ENCODE measurements around the gene MT1X. TPM values are rescaled to one million over a fixed set of nuclear protein-coding genes. Genes with fewer than 3 reads are reported as not detected.

Gene MT1X
- polyA plus RNA-seq (2013, experiment 1 of 2; ENCODE audit: insufficient read length) = 16.2 TPM
- polyA plus RNA-seq (2013, experiment 2 of 2; ENCODE audit: insufficient read length) = 19.5 TPM

DNA sequence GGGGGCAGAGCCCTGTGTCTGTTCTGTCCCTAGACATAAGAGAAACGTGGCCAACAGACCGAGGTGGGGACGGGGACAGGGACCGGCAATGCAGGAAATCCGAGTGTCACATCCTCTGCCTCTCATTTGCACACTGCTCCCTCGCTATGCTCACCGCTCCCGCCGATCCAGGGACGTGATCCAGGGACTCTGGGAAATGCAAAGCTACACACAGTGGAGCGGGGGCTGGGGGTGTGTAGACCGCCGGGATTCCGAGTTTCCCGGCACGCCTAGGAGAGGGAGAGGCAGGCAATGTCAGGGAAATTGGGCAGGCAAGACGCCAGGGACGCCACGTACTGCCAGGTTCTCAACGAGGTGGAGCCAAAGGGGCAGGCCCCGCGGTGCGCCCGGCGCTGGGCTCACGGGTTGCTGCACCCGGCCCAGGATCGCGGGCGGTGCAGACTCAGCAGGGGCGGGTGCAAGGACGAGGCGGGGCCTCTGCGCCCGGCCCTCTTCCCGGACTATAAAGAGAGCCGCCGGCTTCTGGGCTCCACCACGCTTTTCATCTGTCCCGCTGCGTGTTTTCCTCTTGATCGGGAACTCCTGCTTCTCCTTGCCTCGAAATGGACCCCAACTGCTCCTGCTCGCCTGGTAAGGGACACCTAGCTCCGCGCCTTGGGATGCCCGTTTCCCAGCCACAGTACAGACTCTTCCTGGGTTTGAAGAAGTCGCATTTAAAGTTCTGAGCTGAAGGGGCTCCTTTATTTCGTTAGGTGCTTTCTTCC, at the start of gene MT1X:
Gene MT1X (plus strand): TSS at position 532 of the 764 bp plus-strand sequence. CDS start 71 bp downstream, at position 603.
- peak; percentile 89 for DNase-seq

DNA sequence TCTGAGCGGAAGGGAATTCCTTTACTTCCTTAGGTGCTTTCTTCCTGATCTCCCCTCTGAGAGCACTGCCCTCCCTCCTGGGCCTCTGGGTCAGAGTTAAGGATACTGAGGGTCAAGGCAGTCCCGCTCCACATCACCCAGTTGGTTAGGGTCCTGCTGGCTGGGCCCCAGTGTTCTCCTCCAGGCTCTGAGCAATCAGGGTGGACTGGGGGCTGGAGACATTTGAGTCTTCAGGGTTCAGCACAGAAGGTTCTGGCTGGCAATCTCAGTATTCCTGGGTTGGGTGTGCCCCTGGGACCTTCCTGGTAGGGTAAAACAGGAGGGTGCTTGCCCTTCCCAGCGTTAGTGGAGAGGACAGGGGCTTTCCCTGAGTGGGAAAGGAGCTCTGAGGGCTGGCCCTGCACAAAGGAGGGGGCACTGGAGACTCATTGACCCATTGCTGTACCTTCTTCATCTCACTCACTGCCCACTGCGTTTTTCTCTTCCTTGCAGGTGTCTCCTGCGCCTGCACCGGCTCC, 49.4 kb upstream of the MT1X start:
- DNase-seq = no peak

DNA sequence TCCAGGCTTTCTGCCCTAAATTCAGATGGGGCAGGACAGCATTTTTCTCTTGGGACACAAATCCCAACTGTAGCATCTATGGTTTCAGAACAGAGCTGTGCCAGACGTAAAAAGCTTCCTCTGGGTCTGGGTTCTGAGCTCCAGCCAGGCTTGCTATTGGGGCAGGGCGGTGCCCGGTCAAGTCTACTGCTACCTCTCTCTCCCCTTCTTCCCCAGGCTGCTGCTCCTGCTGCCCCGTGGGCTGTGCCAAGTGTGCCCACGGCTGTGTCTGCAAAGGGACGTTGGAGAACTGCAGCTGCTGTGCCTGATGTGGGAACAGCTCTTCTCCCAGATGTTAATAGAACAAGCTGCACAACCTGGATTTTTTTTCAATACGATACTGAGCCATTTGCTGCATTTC, 48.7 kb upstream of the MT1X start:
- no peak for DNase-seq

DNA sequence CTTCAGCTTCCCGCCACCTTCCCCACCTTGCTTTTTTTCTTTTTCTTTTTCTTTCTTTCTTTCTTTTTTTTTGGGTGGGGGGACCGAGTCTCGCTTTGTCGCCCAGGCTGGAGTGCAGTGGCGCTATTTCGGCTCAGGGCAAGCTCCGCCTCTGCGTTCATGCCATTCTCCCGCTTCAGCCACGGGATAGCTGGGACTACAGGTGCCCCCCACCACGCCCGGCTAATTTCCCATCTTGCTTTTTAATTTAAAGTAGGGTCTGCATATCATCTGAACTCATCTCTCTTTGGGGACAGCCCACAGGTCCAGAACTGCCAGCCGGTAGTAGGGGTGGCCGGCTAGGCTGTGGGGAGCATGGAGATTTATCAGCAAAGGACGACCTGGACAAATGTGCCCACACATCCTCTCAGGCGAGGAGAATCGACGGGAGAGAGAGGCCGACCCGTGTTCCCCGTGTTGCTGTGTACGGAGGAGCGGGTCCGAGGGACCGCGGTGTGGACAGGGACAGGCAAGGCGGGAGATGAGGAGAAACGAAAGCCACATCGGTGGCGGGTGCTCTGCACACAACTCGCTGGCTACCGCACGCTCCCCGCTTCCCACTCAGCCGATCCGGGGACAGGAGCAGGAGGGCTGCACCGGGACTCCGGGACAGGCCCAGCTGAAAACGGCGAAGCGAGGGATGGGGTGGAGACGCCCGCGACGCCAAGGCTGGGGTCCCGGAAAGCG, 47.4 kb upstream of the MT1X start:
- DNase-seq = no peak

DNA sequence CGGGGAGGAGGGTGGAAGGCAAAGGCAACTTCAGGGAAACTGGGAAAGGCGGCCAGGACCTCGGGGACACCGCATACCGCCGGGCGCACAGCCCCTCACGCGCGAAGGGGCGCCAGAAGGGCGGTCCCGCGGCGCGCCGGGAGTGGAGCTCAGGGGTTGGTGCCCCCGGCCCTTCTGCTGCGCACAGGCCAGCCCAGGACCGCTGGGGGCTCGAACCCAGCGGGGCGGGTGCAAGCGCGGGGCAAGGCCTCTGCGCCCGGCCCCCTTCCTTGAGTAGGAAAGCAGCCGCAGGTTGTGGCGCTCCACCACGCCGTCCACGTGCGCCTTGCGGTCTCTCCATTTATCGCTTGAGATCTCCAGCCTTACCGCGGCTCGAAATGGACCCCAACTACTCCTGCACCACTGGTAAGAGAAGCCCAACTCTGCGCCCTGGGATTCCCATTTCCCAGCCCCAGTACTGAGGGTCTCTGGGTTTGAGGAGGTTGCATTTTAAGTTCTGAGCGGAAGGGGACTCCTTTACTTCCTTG, 46.8 kb upstream of the MT1X start:
- DNase-seq = no peak

DNA sequence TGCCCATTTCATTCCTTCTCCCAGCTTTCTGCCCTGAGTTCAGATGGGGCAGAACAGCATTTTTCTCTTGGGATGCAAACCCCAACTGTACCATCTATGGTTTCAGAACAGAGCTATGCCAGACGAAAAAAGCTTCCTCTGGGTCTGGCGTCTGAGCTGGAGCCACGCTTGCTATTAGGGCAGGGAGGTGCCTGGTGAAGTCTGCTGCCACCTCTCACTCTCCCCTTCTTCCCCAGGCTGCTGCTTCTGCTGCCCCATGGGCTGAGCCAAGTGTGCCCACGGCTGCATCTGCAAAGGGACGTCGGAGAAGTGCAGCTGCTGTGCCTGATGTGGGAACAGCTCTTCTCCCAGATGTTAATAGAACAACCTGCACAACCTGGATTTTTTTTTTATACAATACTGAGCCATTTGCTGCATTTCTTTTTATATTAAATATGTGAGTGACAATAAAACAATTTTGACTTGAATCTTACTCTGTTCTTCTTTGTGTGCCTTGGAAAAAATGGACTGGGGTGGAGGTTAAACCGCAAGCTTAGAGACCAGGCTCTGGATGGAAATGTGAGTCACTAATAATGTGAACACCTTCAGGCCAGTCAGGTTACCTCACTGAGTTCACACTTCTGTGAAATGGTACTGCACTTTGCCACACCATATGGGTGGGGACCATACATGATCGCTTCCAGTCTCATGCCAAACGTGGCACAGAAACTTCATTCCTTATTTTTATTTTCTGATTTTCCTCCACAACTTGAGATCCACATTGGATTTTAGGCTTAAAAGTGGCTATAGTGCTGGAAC, 45.5 kb upstream of the MT1X start:
- DNase-seq = no peak

DNA sequence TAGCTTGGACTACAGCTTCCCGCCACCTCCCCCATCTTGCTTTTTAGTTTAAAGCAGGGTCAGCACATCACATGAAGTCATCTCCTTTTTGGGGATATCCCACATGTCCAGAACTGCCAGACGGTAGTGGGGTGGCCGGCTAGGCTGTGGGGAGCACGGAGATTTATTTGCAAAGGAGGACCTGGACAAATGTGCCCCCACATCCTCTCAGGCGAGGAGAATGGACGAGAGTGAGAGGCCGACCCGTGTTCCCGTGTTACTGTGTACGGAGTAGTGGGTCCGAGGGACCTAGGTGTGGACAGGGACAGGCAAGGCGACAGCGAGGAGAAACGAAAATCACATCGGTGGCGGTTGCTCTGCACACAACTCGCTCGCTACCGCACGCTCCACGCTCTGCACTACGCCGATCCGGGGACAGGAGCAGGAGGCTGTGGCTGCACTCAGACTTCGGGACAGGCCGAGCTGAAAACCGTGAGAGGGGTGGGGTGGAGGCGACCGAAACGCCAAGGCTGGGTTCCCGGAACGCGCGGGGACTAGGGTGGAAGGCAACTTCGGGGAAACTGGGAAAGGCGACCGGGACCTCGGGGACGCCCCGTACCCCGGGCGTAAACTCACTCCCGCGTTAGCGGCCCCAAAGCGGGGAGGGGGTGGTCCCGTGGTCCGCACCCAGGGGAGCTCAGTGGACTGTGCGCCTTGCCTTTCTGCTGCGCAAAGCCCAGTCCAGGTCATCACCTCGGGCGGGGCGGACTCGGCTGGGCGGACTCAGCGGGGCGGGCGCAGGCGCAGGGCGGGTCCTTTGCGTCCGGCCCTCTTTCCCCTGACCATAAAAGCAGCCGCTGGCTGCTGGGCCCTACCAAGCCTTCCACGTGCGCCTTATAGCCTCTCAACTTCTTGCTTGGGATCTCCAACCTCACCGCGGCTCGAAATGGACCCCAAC, 44.2 kb upstream of the MT1X start, which contains the start of gene MT1A:
Gene MT1A (plus strand): TSS at position 853 of the 937 bp plus-strand sequence. CDS start 73 bp downstream, at position 926.
- peak; percentile 10 for DNase-seq

DNA sequence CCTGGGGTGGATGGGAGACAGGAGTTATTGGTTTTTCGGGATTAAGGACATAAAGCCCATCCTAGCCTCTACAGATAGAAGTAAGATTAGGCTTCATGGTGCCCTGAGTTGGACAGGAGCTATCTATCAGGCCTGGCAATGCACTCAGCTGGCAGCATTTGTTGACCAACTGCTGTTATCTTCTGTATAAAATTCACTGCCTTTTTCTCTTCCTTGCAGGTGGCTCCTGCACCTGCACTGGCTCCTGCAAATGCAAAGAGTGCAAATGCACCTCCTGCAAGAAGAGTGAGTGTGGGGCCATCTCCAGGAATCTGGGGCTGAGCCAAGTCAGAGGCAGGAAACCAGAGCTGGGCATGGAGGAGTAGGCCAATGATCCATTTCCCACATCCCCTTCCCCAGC, 43.2 kb upstream of the MT1X start:
- DNase-seq = no peak

DNA sequence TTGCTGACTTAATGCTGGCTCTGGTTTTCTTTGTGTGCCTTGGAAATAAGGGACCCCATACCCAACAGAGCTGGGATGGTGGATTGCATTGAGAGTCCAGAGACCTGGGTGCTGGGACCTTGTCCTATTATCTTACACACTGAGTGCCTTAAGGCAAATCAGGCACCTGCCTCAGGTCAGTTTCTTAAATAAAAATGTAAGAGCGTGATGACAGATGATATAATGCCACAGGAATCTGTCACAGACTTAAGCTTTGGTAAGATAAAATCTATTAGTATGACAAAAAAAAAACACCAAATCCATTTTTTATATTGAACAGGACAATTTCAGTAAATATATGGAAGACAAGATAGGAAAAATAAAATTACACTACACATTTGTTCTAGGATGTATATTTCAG, 42.2 kb upstream of the MT1X start:
- no peak for DNase-seq

DNA sequence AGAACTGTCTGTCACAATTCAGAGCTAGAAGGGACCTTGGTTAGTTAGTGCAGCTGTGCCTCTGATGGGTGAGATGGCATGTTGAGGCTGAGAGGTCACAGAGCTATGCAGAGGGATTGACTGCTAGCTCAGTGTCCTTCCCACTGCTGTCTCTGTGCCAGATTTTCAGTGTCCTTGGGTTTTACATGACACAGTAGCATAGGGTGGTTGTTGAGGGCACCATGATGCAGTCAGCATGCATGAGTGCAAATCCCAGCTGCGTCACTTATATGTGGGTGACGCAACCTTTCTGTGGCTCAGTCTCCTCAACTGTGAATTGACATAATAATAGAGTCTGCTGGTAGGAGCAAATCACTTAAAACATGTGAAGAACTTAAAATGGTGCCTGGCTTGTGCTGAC, 41.1 kb upstream of the MT1X start:
- no peak for DNase-seq

DNA sequence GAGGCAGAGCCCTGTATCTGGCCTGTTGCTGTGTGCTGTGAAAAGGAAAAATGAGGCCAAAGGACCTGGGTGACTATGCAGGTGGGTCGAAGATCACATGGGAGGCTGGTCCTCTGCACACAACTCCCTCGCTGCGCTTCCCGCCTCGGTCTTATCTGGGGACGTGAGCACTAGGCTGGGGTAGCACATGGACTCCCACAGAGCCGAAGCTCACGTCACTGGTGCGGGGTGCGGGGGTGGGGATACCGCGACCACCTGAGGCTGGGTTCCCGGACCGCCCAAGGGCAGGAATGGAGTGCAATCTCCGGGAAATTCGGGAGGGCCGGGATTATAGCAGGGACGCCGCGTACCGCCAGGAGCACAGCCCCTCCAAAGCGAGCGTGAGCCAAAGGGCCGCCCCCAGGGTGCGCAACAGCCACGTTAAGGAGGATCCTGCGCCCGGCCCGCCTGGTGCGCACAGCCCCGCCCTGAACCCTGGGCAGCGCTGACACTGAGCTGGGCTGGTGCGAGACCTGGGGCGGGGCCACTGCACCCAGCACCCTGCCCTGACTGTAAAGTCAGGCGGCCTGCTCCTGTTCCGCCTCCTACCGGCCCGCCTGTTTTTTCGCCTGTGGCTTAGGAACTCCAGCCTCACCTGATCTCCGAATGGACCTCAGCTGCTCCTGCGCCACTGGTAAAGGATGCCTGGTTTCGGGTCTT, 39.0 kb upstream of the MT1X start:
- DNase-seq = no peak

DNA sequence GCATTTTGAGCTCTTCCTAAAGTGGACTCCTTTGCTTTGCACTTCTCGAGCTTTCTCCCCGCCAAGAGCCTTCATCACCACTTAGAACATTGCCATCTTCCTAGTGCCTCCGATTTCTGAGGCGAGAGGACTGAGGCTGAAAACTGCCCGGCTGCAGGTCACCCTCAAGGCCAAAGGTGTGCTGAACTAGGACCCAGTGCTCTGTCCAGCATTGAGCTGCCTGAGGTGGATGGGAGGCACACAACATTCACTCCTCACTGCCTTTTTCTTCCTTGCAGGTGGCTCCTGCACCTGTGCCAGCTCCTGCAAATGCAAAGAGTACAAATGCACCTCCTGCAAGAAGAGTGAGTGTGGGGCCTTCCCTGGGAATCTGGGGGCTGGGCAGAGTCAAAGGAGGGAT, 38.4 kb upstream of the MT1X start:
- no peak for DNase-seq

DNA sequence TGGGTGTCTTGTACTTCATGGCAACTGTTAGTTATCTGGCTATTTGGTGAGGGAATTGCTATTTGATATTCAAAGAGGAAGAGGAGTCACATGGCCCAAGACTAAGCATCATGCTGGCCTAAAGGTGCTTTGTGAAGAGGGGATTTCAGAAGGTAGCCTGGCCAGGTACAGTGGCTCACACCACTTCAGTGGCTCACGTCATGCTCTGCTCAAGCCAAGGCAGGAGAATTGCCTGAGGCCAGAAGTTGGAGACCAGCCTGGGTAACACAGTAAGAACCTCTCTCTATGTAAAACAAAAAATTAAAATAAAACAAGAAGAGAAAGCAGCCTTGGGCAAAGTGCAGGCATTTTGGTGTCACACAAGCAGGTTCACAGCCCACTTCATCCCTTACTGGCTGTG, 37.0 kb upstream of the MT1X start:
- DNase-seq = no peak

DNA sequence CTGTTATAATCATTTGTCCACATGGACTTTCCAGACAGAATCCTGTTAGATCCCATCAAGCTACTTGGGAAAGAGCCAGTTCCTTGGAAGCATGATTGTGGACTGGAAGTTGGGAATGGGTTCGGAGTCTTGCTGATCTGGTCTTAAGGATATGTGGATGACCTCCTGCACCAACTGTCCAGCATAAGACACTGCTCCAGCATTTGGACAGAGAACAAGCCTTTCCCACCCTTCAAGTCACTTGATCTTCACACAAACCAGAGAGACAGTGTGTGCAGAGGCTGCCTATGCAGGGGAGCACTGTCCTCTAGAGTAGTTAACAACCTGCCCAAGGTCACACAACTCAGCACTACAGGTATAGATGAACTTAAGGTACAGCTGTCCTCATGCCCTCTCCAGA, 36.4 kb upstream of the MT1X start:
- no peak for DNase-seq

DNA sequence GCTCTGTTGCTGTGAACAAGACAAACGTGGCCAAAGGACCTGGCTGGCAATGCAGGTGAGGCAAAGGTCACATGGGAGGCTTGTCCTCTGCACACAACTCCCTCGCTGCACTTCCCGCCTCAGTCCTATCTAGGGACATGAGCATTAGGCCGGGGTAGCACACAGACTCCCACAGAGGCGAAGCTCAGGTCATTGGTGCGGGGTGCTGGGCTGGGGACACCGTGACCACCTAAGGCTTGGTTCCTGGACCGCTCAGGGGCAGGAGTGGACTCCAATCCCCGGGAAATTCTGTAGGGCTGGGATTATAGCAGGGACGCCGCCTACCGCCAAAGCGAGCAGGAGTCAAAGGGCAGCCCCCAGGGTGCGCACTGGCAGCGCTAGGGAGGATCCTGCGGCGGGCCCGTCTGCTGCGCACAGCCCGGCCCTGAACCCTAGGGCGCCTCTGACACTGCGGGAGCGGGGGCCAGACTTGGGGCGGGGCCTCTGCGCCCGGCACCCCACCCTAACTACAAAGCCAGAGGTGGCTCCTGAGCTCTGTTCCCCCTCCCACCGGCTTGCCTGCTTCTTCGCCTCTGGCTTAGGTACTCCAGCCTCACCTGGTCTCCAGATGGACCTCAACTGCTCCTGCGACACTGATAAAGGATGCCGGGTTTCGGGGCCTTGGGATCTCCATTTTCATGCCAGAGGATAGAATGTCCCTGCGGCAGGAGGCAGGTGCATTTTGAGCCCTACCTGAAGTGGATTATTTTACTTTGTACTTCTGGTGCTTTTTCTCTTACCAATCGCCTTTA, 34.4 kb upstream of the MT1X start:
- DNase-seq = no peak

DNA sequence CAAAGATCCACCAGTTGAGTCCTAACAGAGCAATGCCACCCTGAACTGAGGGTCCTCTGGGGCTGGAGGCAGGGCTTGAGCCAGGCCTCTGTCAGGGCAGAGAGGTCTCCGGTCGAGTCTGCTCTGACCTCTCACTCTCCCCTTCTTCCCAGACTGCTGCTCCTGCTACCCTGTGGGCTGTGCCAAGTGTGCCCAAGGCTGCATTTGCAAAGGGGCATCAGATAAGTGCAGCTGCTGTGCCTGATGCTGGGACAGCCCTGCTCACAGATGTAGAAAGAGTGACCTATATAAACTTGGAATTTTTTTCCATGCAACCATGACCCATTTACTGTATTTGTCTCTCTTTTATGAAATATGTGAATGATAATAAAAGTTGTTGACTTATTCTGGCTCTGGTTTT, 33.0 kb upstream of the MT1X start:
- no peak for DNase-seq

DNA sequence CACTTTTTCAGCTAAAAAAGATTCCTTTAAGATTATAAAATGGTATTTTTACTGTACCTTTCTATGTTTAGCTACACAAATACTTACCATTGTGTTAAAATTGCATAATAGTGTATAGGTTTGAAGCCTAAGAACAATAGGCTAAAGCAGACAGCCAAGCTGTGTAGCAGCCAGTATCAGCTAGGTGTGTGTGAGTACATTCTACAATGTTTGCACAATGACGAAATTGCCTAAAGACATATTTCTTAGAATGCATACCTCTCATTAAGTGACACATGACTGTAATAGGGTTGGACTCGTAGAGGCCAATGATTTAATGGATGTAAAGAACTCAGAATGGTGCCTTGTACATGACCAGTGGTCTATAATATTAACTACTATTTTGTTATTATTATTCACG, 32.5 kb upstream of the MT1X start:
- no peak for DNase-seq

DNA sequence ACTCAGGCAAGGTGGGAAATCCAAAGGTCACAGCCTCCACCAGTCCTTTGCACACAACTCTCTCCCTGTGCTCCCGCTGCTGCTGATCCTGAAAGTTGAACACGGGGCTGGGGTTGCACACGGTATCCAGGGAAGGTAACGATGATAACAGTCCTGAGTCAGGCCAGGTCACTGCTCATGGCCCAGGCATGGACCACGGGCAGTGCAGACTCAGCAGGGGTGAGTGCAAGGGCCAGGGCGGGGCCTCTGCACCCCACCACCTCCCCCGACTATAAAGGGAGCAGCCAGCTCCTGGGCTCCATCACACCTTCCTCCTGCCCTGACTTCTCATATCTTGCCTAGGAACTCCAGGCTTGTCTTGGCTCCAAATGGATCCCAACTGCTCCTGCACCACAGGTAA, 30.7 kb upstream of the MT1X start, which contains the start of gene MT1B:
Gene MT1B (plus strand): TSS at position 301 of the 400 bp plus-strand sequence. CDS start 68 bp downstream, at position 369.
- no peak for DNase-seq

DNA sequence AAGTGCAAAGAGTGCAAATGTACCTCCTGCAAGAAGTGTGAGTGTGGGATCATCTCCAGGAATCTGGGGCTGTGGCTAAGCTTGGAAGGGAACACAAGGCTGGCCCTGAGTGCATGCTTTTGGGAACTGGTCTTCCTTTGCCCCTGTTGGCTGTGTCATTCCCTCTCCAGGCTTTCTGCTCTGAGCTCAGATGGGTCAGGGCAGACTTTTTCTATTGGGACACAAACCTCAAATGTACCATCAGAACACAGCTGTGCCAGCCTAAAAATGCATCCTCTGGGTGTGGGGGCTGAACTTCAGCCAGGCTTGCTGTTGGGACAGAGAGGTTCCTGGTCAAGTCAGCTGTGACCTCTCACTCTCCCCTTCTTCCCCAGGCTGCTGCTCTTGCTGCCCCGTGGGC, 29.7 kb upstream of the MT1X start:
- no peak for DNase-seq

DNA sequence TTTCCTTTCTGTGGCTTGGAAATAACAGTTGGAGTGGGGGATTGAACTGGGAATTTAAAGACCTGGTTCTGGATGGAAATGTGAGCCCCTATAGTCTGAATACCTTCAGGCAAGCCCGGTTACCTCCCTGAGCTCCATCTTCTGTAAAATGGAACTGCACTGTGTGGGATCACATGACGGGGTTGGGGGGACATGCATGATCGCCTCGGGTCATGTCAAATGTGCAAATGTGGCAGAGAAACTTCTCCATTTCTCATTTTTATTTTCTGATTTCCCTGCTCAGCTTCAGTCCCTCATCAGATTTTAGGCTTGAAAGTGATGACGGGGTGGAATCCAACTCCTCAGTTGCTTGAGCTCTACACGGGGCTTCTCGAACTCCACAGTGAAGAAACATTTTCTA, 29.1 kb upstream of the MT1X start:
- DNase-seq = no peak

Measured in fibroblast of skin of scalp (primary cell).